WERI-Rb-1 (cell line): Measurements from ENCODE around the gene AHI1.
"Not testable (repeated sequence)": the region's sequence is repeated elsewhere in the genome, so short reads cannot be mapped to it uniquely, and the experiment has no call there.

Source experiments
- DNase-seq: peaks from one replicate; pipeline ENCODE4 v3.0.0-alpha.2; 2020
- H3K27ac ChIP-seq: fragments of 250-450 bp; sonication (Bioruptor Pico); 2 replicates; pipeline ENCODE4 v1.5.1; 2020; ENCODE audit warnings: mild to moderate bottlenecking, moderate library complexity
- H3K27me3 ChIP-seq: fragments of 250-450 bp; sonication (Bioruptor Pico); 2 replicates; pipeline ENCODE4 v1.5.1; 2021; ENCODE audit warnings: mild to moderate bottlenecking, low read depth, moderate library complexity; ENCODE audit not compliant: insufficient read depth, severe bottlenecking
- H3K36me3 ChIP-seq: fragments of 250-450 bp; sonication (Bioruptor Pico); 2 replicates; pipeline ENCODE4 v1.5.1; 2020; ENCODE audit warnings: mild to moderate bottlenecking, moderate library complexity
- H3K4me3 ChIP-seq: 2 replicates; pipeline ENCODE4 v1.5.1; 2011; ENCODE audit warnings: low read depth, mild to moderate bottlenecking, control low read depth, low read length
- H3K9me3 ChIP-seq: fragments of 250-450 bp; sonication (Bioruptor Pico); 2 replicates; pipeline ENCODE4 v1.5.1; 2021; ENCODE audit warnings: mild to moderate bottlenecking, moderate library complexity; ENCODE audit not compliant: severe bottlenecking
- CTCF ChIP-seq: IDR thresholded peaks from 2 replicates; pipeline ENCODE4 v1.5.1; 2011; ENCODE audit warnings: low read depth, mild to moderate bottlenecking, control low read depth, inconsistent platforms, low read length

AHI1 gene

GRCh38 chr6:135493218-135493961 is 4.2 kb downstream of the AHI1 start:
- H3K36me3 ChIP-seq: peaks cover 46% of the 10 kb centered on the region
- DNase-seq: no peak
- H3K9me3 ChIP-seq: no peaks in the 10 kb centered on the region
- no peak overlapping the region for H3K27ac ChIP-seq
- H3K4me3 ChIP-seq: no peak overlapping the region
- no peaks in the 10 kb centered on the region for H3K27me3 ChIP-seq
- TF ChIP-seq CTCF: no peak

- no peaks in the 10 kb centered on the region for H3K9me3 ChIP-seq
- no peak overlapping the region for H3K27ac ChIP-seq
- H3K4me3 ChIP-seq: no peak overlapping the region
- H3K27me3 ChIP-seq: no peaks in the 10 kb centered on the region
- no peak for DNase-seq
- no peak for TF ChIP-seq CTCF
- H3K36me3 ChIP-seq: peaks cover 70% of the 10 kb centered on the region
Observed at GRCh38 chr6:135490381-135490780, 7.2 kb downstream of the AHI1 start.

GRCh38 chr6:135488023-135488422 is 9.5 kb downstream of the AHI1 start:
- no peak overlapping the region for H3K4me3 ChIP-seq
- H3K27ac ChIP-seq: no peak overlapping the region
- no peak for DNase-seq
- TF ChIP-seq CTCF: no peak
- peaks cover 64% of the 10 kb centered on the region for H3K36me3 ChIP-seq
- H3K9me3 ChIP-seq: no peaks in the 10 kb centered on the region
- no peaks in the 10 kb centered on the region for H3K27me3 ChIP-seq

GRCh38 chr6:135483903-135484302 is 13.6 kb downstream of the AHI1 start:
- H3K27me3 ChIP-seq, H3K9me3 ChIP-seq, DNase-seq, H3K4me3 ChIP-seq, H3K27ac ChIP-seq: not testable (repeated sequence)
- H3K36me3 ChIP-seq: peaks cover 73% of the 10 kb centered on the region

- TF ChIP-seq CTCF: no peak
- Histone ChIP-seq H3K9me3 (peaks cover 9% of the 10 kb centered on the region), H3K27ac (no peak overlapping the region), H3K27me3 (no peaks in the 10 kb centered on the region), H3K36me3 (peaks cover 69% of the 10 kb centered on the region), H3K4me3 (no peak overlapping the region)
- DNase-seq: no peak
Observed at GRCh38 chr6:135481783-135482369, 15.7 kb downstream of the AHI1 start.

- Histone ChIP-seq H3K9me3 (peaks cover 9% of the 10 kb centered on the region), H3K27me3 (no peaks in the 10 kb centered on the region), H3K4me3 (no peak overlapping the region), H3K36me3 (peaks cover 52% of the 10 kb centered on the region), H3K27ac (no peak overlapping the region)
- no peak for TF ChIP-seq CTCF
- DNase-seq: no peak
Observed at GRCh38 chr6:135479601-135480000, 17.9 kb downstream of the AHI1 start.
